ENCODE results near the gene PPP6R2. TPM values are rescaled to one million over a fixed set of nuclear protein-coding genes. Genes with fewer than 3 reads are reported as not detected.

The PPP6R2 gene
- total and polyA plus RNA-seq, 9 of the 15 experiments (the other 6 are each of a cell fraction or from before 2014, with no cell fraction given): 0.32 to 39.8 (median 21.4) TPM

DNA sequence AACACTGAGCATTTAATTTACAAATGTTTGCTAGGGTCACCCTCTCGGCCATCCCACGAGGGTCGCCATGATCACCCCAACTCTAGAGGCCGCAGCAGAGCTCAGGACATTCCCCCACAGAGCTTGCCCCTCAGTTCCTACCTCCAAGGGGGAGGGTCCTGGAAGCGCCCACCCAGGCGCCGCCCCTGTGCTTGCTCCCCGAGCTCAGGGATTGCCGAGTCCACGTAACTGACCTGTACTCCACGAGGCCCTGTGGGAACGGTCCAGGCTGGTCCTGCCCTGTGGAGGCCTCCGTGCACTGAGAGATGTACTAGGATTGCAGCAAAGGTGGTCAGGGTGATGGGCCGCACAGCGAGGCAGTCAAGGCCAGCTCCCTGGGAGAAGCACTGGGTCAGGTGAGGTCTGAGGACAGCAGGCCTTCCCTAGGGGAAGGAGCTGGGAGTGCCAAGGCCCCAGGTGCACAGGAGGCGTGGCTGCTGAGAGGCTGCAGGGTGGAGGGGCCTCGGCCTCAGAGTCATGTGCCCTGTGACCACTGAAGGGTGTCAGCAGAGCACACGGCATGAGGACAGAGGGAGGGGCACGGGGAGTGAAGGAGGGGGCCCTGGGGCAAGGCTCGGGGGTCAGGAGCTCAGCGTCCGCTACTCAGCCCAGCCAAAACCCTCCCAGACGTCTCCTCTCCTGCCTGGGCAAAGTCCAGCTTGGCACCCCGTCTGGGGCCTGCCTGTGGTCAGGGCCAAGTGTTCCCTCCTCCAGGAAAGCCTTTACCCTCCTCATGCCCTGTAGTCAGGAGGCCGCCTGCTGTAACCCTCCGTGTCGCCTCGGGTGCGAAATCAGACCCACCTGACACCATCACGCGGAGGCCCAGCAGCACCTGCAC is 141.1 kb downstream of the PPP6R2 start:
- no TSS peak for BruUV-seq (replicated peaks)
- no peaks in the 10 kb centered on the region for H3K79me2 ChIP-seq (ENCODE audit: control insufficient read depth, insufficient read depth, low read length)
- 77% methylated on average over 11 of the region's 31 CpGs for WGBS (ENCODE audit: insufficient coverage, low coverage, missing lambda C conversion rate)
- H2AFZ ChIP-seq (ENCODE audit: low read depth, low read length): no peak overlapping the region
- DNase-seq (ENCODE audit: extremely low read depth in 1 of 4, low spot score in 3 of 4): no peak
- in situ Hi-C loops (cut with MboI) (no loop called here), intact Hi-C loops (cut with micrococcal nuclease) (no loop called here)
- no peak overlapping the region for H3K27ac ChIP-seq (ENCODE audit: extremely low read depth, low read depth, low read length)
- TF ChIP-seq RBFOX2 (IDR thresholded peaks at IDR 0.05; ENCODE audit: low read depth, low read length): peak; percentile 48; the same call in 1 of the 2 replicates
- TF ChIP-seq KDM5B (IDR thresholded peaks at IDR 0.05; ENCODE audit: insufficient replicate concordance, low read depth, low read length): peak; percentile 22
- no peak for TF ChIP-seq DIDO1 (tag; IDR thresholded peaks at IDR 0.05; ENCODE audit: low read depth)
- TF ChIP-seq, protein P1, sequence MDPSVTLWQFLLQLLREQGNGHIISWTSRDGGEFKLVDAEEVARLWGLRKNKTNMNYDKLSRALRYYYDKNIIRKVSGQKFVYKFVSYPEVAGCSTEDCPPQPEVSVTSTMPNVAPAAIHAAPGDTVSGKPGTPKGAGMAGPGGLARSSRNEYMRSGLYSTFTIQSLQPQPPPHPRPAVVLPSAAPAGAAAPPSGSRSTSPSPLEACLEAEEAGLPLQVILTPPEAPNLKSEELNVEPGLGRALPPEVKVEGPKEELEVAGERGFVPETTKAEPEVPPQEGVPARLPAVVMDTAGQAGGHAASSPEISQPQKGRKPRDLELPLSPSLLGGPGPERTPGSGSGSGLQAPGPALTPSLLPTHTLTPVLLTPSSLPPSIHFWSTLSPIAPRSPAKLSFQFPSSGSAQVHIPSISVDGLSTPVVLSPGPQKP (CRISPR knock-in tag; IDR thresholded peaks at IDR 0.05): no peak
- TF ChIP-seq POLR2G (IDR thresholded peaks at IDR 0.05; ENCODE audit: low read depth, low read length): peak; percentile 44
- peak; percentile 25 for TF ChIP-seq POLR2B (IDR thresholded peaks at IDR 0.05; ENCODE audit: low read depth, partially characterized antibody)
- H3K36me3 ChIP-seq (ENCODE audit: control insufficient read depth, insufficient read depth, low read length): no peaks in the 10 kb centered on the region
- no peak for FAIRE-seq
- no peak overlapping the region for H3K4me3 ChIP-seq
- no peaks in the 10 kb centered on the region for H3K9me1 ChIP-seq (ENCODE audit: control insufficient read depth, insufficient read depth, low read length)
- peaks cover 4 to 60% of the 10 kb centered on the region in 2 experiments; a peak in 3 of 5 replicates for H3K4me1 ChIP-seq (replicated peaks in 1 of 2; ENCODE audit: control insufficient read depth in 2 of 2, insufficient read depth in 2 of 2, low read length in 2 of 2)
- CTCF ChIA-PET (ENCODE audit: low intra/inter-chr PET ratio): no interaction called here
- peak; percentile 13 for ATAC-seq
- H3K9me3 ChIP-seq (replicated peaks; ENCODE audit: control insufficient read depth, insufficient read depth, low read depth, low read length): no peaks in the 10 kb centered on the region
- 0 out of 4 replicates have a peak overlapping the region, but pooled peaks of 1 of the 2 experiments have one; percentile 26 for H3K9ac ChIP-seq (ENCODE audit: insufficient read depth in 1 of 2, low read depth in 2 of 2, low read length in 2 of 2)
- POLR2A ChIA-PET: interaction anchor here (0.7 to 1.4 kb wide), 7 partner anchors 10 to 122 kb away, joined by 3 to 6 read pairs (median 3); partner anchors contain the start of gene SCO2
- H4K20me1 ChIP-seq (replicated peaks; ENCODE audit: control insufficient read depth, insufficient read depth, low read length): no peaks in the 10 kb centered on the region
- H3K27me3 ChIP-seq (ENCODE audit: control insufficient read depth in 2 of 2, insufficient read depth in 2 of 2, low read length in 2 of 2): no peaks in the 10 kb centered on the region
- no peak overlapping the region for H3K4me2 ChIP-seq (ENCODE audit: insufficient read depth, low read length)
